Liver (tissue), 9 donors: ENCODE measurements around the gene TMEM135. TPM values are rescaled to one million over a fixed set of nuclear protein-coding genes. Genes with fewer than 3 reads are reported as not detected.
"Not testable (repeated sequence)": the region's sequence is repeated elsewhere in the genome, so short reads cannot be mapped to it uniquely, and the experiment has no call there.

Experiments
- DNase-seq: peaks from one replicate; pipeline ENCODE4 v3.0.0-alpha.2; 2017; ENCODE audit warnings: low spot score
- H3K27ac ChIP-seq, 2 donors: one replicate each; pipeline ENCODE4 v1.7.0; 2013; ENCODE audit warnings: inconsistent platforms in 2 of 2, low read length in 2 of 2, control low read depth in 1 of 2, low read depth in 1 of 2, mild to moderate bottlenecking in 1 of 2
- H3K27me3 ChIP-seq, 4 donors: one replicate each; pipeline versions ENCODE4 v1.6.1 to v1.7.0; 2013; ENCODE audit warnings: low read length in 3 of 4, inconsistent platforms in 1 of 4, mild to moderate bottlenecking in 1 of 4, moderate library complexity in 1 of 4; ENCODE audit not compliant: control insufficient read depth in 4 of 4, insufficient read depth in 4 of 4
- H3K36me3 ChIP-seq, 4 donors: one replicate each; pipeline versions ENCODE4 v1.6.1 to v1.7.0; 2013; ENCODE audit warnings: low read length in 3 of 4, mild to moderate bottlenecking in 3 of 4, low read depth in 1 of 4, moderate library complexity in 1 of 4; ENCODE audit not compliant: control insufficient read depth in 4 of 4, insufficient read depth in 3 of 4
- H3K4me1 ChIP-seq, 4 donors: one replicate each; pipeline versions ENCODE4 v1.6.1 to v1.7.0; 2013; ENCODE audit warnings: low read length in 3 of 4, mild to moderate bottlenecking in 3 of 4, moderate library complexity in 1 of 4; ENCODE audit not compliant: control insufficient read depth in 4 of 4, insufficient read depth in 4 of 4
- H3K4me3 ChIP-seq, 3 donors: one replicate each; pipeline versions ENCODE4 v1.6.1 to v1.7.0; 2013; ENCODE audit warnings: low read length in 3 of 3, control low read depth in 1 of 3, low read depth in 1 of 3, mild to moderate bottlenecking in 1 of 3
- H3K9ac ChIP-seq, 2 donors: one replicate each; pipeline ENCODE4 v1.7.0; 2013; ENCODE audit warnings: low read length in 2 of 2, mild to moderate bottlenecking in 2 of 2, moderate library complexity in 2 of 2, control low read depth in 1 of 2, low read depth in 1 of 2
- H3K9me3 ChIP-seq, 4 donors: one replicate each; pipeline versions ENCODE4 v1.6.1 to v1.7.0; 2013; ENCODE audit warnings: low read length in 3 of 4; ENCODE audit not compliant: control insufficient read depth in 4 of 4
- EGR1 ChIP-seq, 2 donors: IDR thresholded peaks; 2 replicates each; pipeline ENCODE4 v1.6.1; 2016 to 2018; ENCODE audit warnings: antibody characterized with exemption in 2 of 2, low read depth in 2 of 2
- FOXA1 ChIP-seq: IDR thresholded peaks from 2 replicates; pipeline ENCODE4 v1.6.1; 2016; ENCODE audit warnings: antibody characterized with exemption
- FOXA2 ChIP-seq: IDR thresholded peaks from 2 replicates; pipeline ENCODE4 v1.6.1; 2016; ENCODE audit warnings: antibody characterized with exemption
- GABPA ChIP-seq, 2 donors: IDR thresholded peaks in 1 of 2; conservative IDR thresholded peaks in 1 of 2; 2 replicates each; pipeline ENCODE4 v1.6.1; 2016; ENCODE audit warnings: antibody characterized with exemption in 2 of 2, mild to moderate bottlenecking in 1 of 2, moderate library complexity in 1 of 2
- HNF4A ChIP-seq, 2 donors: conservative IDR thresholded peaks; 2 replicates each; pipeline ENCODE4 v1.6.1; 2016; ENCODE audit warnings: antibody characterized with exemption in 2 of 2, mild to moderate bottlenecking in 2 of 2
- HNF4G ChIP-seq: IDR thresholded peaks from 2 replicates; pipeline ENCODE4 v1.6.1; 2016; ENCODE audit warnings: antibody characterized with exemption
- JUND ChIP-seq, 2 donors: IDR thresholded peaks; 2 replicates each; pipeline ENCODE4 v1.6.1; 2016; ENCODE audit warnings: antibody characterized with exemption in 2 of 2
- NR2F2 ChIP-seq: IDR thresholded peaks from 2 replicates; pipeline ENCODE4 v1.6.1; 2016; ENCODE audit warnings: antibody characterized with exemption
- RAD21 ChIP-seq, 2 donors: IDR thresholded peaks; 2 replicates each; pipeline ENCODE4 v1.6.1; 2016; ENCODE audit warnings: antibody characterized with exemption in 2 of 2, mild to moderate bottlenecking in 2 of 2
- RXRA ChIP-seq, 2 donors: IDR thresholded peaks; 2 replicates each; pipeline ENCODE4 v1.6.1; 2017 to 2018; ENCODE audit warnings: antibody characterized with exemption in 2 of 2, mild to moderate bottlenecking in 1 of 2
- SP1 ChIP-seq: IDR thresholded peaks from 2 replicates; pipeline ENCODE4 v1.6.1; 2018; ENCODE audit warnings: antibody characterized with exemption, mild to moderate bottlenecking
- TAF1 ChIP-seq: conservative IDR thresholded peaks from 2 replicates; pipeline ENCODE4 v1.6.1; 2016; ENCODE audit warnings: antibody characterized with exemption, mild to moderate bottlenecking
- whole genome bisulfite sequencing: extraction: QIAGEN DNeasy Blood & Tissue Kit; methylation state at CpG from one replicate; pipeline ENCODE4 v1.1.7; 2013; 5-methylcytosine and 5-hydroxymethylcytosine counted together
- polyA plus RNA-seq, 2 donors: library from polyadenylated mRNA; stranded (reverse) in 1 of 2; unstranded in 1 of 2; fragments of 200-250 nt in 1 of 2; fragments of >200 nt in 1 of 2; fragmentation: Nextera tagmentation in 1 of 2; extraction: Ambion mirVana in 1 of 2; gene quantifications; one replicate each; pipeline versions ENCODE4 v1.2.1 to v1.2.3, GENCODE V29; 2013 to 2015
- total RNA-seq, 2 donors: library from RNA; depleted of rRNA; stranded (reverse); fragments of >200 nt; gene quantifications; one replicate each; pipeline ENCODE4 v1.2.3, GENCODE V29; 2014
- TF ChIP-seq, protein P1 (sequence below): IDR thresholded peaks from 2 replicates; pipeline ENCODE4 v1.6.1; 2016; ENCODE audit warnings: antibody characterized with exemption
- TF ChIP-seq, protein P2 (sequence below): IDR thresholded peaks from 2 replicates; pipeline ENCODE4 v1.6.1; 2016; ENCODE audit warnings: antibody characterized with exemption
- TF ChIP-seq, protein P3 (sequence below): fragments of 150-350 bp; IDR thresholded peaks from 2 replicates; pipeline ENCODE4 v1.5.1; 2017; ENCODE audit warnings: improper control_type of control experiment, low read depth, low read length; ENCODE audit not compliant: missing input control
- TF ChIP-seq, protein P4 (sequence below): IDR thresholded peaks from 2 replicates; pipeline ENCODE4 v1.6.1; 2016; ENCODE audit warnings: antibody characterized with exemption
- TF ChIP-seq, protein P5 (sequence below): IDR thresholded peaks from 2 replicates; pipeline ENCODE4 v1.6.1; 2016; ENCODE audit warnings: antibody characterized with exemption, mild to moderate bottlenecking
- donor health status: healthy.
- donor health status: healthy.
- donor health status: healthy.
- donor health status: healthy.
- donor health status: healthy.

Gene TMEM135
- total and polyA plus RNA-seq, 4 donors: 10.0 to 38.9 (median 23.5) TPM

DNA sequence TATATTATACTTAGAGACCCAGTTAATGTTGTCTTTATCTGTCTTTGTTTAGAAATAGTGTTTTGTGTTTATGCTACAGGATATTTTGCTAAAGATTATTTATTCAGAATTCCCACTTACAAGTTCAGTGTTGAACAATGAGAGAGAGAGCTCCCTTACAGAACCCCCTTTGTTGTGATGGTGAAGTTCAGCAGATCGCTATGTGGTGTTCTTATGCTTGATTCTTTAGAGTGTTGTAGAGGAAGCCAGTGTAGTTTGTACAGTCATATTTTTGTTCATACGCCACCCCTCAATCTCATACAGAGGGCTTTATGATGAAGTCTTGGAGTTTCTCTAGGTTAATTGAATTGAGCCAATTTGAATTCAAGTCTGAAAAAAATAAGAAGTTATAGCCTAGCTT, 150.2 kb downstream of the TMEM135 start (continued):
- TF ChIP-seq, protein P1, sequence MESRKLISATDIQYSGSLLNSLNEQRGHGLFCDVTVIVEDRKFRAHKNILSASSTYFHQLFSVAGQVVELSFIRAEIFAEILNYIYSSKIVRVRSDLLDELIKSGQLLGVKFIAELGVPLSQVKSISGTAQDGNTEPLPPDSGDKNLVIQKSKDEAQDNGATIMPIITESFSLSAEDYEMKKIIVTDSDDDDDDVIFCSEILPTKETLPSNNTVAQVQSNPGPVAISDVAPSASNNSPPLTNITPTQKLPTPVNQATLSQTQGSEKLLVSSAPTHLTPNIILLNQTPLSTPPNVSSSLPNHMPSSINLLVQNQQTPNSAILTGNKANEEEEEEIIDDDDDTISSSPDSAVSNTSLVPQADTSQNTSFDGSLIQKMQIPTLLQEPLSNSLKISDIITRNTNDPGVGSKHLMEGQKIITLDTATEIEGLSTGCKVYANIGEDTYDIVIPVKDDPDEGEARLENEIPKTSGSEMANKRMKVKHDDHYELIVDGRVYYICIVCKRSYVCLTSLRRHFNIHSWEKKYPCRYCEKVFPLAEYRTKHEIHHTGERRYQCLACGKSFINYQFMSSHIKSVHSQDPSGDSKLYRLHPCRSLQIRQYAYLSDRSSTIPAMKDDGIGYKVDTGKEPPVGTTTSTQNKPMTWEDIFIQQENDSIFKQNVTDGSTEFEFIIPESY: no peak
- TF ChIP-seq, protein P2, sequence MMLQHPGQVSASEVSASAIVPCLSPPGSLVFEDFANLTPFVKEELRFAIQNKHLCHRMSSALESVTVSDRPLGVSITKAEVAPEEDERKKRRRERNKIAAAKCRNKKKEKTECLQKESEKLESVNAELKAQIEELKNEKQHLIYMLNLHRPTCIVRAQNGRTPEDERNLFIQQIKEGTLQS: no peak
- TF ChIP-seq HNF4G (no peak), SP1 (no peak), NR2F2 (no peak), RXRA (IDR thresholded peaks at IDR 0.05) (no peak)

DNA sequence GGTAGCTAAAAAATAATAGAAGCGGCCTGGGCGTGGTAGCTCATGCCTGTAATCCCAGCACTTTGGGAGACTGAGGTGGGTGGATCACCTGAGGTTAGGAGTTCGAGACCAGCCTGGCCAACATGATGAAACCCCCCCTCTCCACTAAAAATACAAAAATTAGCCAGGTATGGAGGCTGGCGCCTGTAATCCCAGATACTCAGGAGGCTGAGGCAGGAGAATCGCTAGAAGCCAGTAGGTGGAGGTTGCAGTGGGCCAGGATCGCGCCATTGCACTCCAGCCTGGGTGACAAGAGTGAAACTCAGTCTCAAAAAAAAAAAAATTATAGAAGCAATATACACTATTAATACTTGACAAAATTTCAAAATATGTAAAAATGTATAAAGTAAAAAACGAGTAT, 150.7 kb downstream of the TMEM135 start:
- H3K9me3 ChIP-seq, H3K4me1 ChIP-seq, DNase-seq, H3K9ac ChIP-seq, H3K27me3 ChIP-seq, H3K27ac ChIP-seq, H3K36me3 ChIP-seq, H3K4me3 ChIP-seq: not testable (repeated sequence)
- 94% methylated on average over 8 of the region's 8 CpGs for WGBS

DNA sequence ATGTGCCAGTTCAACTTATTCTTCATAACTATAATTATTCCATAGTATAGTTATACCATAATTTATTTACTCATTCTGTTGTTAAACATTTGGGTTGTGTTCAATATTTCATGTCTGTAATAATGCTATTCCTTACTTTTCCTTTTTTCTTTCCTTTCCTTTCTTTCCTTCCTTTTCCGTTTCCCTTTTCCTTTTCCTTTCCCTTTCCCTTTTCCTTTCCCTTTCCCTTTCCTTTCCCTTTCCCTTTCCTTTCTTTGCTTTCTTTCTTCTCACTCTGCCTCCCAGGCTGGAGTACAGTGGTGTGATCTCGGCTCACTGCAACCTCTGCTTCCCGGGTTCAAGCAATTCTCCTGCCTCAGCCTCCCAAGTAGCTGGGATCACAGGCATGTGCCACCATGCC, 151.2 kb downstream of the TMEM135 start:
- H3K4me1 ChIP-seq, H3K36me3 ChIP-seq, H3K9ac ChIP-seq, H3K4me3 ChIP-seq, H3K27me3 ChIP-seq, DNase-seq, H3K27ac ChIP-seq, H3K9me3 ChIP-seq: not testable (repeated sequence)
- 91% methylated on average over 3 of the region's 3 CpGs for WGBS

DNA sequence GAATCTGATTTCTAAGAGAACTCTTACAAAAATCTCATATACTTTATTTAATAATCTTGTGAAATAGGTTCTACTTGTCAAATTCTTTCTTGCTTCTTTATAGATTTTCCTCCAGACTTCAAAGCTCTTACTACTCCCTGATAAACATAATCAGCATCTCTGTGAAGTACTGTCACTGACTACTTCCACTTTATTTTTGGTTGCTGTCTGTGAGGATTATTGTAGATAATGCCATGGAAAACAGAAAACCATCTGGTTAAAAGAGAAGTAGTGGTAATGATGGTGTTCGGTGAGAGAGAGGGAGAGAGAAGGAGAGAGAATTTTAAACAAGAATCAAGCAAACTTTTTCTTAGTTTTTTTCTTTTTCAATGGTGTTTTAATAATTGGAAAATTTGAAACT, 152.3 kb downstream of the TMEM135 start:
- no peak overlapping the region for H3K4me3 ChIP-seq
- no peaks in the 10 kb centered on the region for H3K27me3 ChIP-seq
- H3K9me3 ChIP-seq: no peaks in the 10 kb centered on the region
- 82% methylated on average over 1 of the region's 1 CpG for WGBS
- DNase-seq: no peak
- H3K4me1 ChIP-seq: no peaks in the 10 kb centered on the region
- H3K9ac ChIP-seq: no peak overlapping the region
- H3K27ac ChIP-seq: no peak overlapping the region
- peaks cover 0 to 2% (median 0%) of the 10 kb centered on the region in 4 donors for H3K36me3 ChIP-seq
- no peak for TF ChIP-seq FOXA2
- TF ChIP-seq HNF4G: no peak
- no peak for TF ChIP-seq RAD21 (IDR thresholded peaks at IDR 0.05)
- no peak for TF ChIP-seq FOXA1
- no peak for TF ChIP-seq SP1
- TF ChIP-seq, protein P3, sequence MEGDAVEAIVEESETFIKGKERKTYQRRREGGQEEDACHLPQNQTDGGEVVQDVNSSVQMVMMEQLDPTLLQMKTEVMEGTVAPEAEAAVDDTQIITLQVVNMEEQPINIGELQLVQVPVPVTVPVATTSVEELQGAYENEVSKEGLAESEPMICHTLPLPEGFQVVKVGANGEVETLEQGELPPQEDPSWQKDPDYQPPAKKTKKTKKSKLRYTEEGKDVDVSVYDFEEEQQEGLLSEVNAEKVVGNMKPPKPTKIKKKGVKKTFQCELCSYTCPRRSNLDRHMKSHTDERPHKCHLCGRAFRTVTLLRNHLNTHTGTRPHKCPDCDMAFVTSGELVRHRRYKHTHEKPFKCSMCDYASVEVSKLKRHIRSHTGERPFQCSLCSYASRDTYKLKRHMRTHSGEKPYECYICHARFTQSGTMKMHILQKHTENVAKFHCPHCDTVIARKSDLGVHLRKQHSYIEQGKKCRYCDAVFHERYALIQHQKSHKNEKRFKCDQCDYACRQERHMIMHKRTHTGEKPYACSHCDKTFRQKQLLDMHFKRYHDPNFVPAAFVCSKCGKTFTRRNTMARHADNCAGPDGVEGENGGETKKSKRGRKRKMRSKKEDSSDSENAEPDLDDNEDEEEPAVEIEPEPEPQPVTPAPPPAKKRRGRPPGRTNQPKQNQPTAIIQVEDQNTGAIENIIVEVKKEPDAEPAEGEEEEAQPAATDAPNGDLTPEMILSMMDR: no peak
- no peak for TF ChIP-seq NR2F2
- TF ChIP-seq, protein P2: no peak
- no peak for TF ChIP-seq HNF4A (conservative IDR thresholded peaks at IDR 0.05)
- no peak for TF ChIP-seq JUND (IDR thresholded peaks at IDR 0.05)
- TF ChIP-seq, protein P1: no peak
- TF ChIP-seq, protein P4, sequence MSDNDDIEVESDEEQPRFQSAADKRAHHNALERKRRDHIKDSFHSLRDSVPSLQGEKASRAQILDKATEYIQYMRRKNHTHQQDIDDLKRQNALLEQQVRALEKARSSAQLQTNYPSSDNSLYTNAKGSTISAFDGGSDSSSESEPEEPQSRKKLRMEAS: no peak
- TF ChIP-seq TAF1: no peak
- TF ChIP-seq GABPA (IDR thresholded peaks at IDR 0.05 in 1 of 2, conservative IDR thresholded peaks at IDR 0.05 in 1 of 2): no peak
- TF ChIP-seq EGR1 (IDR thresholded peaks at IDR 0.05; ENCODE audit: low read depth in 2 of 2): no peak
- TF ChIP-seq, protein P5, sequence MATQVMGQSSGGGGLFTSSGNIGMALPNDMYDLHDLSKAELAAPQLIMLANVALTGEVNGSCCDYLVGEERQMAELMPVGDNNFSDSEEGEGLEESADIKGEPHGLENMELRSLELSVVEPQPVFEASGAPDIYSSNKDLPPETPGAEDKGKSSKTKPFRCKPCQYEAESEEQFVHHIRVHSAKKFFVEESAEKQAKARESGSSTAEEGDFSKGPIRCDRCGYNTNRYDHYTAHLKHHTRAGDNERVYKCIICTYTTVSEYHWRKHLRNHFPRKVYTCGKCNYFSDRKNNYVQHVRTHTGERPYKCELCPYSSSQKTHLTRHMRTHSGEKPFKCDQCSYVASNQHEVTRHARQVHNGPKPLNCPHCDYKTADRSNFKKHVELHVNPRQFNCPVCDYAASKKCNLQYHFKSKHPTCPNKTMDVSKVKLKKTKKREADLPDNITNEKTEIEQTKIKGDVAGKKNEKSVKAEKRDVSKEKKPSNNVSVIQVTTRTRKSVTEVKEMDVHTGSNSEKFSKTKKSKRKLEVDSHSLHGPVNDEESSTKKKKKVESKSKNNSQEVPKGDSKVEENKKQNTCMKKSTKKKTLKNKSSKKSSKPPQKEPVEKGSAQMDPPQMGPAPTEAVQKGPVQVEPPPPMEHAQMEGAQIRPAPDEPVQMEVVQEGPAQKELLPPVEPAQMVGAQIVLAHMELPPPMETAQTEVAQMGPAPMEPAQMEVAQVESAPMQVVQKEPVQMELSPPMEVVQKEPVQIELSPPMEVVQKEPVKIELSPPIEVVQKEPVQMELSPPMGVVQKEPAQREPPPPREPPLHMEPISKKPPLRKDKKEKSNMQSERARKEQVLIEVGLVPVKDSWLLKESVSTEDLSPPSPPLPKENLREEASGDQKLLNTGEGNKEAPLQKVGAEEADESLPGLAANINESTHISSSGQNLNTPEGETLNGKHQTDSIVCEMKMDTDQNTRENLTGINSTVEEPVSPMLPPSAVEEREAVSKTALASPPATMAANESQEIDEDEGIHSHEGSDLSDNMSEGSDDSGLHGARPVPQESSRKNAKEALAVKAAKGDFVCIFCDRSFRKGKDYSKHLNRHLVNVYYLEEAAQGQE: no peak
- no peak for TF ChIP-seq RXRA (IDR thresholded peaks at IDR 0.05)
